GM18907 (cell line): Measurements from ENCODE around the gene CTNNA2.
"Not testable (repeated sequence)": the region's sequence is repeated elsewhere in the genome, so short reads cannot be mapped to it uniquely, and the experiment has no call there.

Experiments used
- ATAC-seq: cut with Tn5 transposase; IDR thresholded peaks from one replicate; pipeline ENCODE4 v1.9.1; 2021; ENCODE audit warnings: mild to moderate bottlenecking, moderate library complexity; ENCODE audit not compliant: unreplicated experiment

The CTNNA2 gene

DNA sequence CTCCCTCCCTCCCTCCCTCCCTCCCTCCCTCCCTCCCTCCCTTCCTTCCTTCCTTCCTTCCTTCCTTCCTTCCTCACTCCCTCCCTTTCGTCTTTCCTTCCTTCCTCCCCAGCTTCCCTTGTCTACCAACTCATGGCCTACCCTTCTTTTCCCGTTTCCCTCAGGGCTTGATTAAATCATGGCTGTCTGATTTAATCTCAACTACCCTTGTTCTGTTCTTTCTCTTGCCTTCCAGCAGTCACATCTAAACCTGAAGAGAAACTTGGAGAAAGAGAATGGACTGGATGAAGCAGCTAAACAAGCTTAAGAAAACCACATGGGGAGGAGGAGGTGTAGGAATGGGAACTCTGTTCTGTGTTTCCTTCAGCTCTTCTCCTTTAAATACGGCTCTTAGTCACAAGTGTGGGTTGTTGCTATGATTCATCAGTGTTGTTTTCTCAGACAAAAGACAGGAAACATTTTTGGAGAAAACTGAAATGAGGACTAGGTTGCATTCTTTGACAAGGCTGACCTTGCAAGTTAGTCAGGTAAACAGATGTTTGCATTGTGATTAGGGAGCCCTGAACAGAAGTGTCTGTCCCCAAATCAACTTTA lies 613.8 kb downstream of the CTNNA2 start:
- ATAC-seq = no peak

DNA sequence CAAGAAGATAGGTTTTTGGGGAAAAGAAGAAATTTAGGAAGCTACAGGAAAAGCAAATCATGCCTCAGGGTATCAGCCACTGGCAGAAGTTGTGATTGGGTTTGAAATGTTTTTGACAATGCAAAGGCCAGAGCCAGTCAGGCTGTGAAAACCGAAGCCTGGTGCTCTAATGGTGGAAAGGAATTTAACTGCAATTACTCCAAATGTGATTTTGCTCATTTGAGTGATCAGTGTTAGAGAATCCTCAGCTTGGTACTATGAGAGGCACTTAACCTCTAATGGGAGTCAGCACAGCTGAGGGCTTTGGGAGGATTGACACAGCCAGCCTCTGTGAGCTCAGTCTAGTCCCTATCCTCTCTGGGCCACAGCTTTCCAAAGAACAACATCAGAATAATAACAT lies 615.2 kb downstream of the CTNNA2 start:
- no peak for ATAC-seq

DNA sequence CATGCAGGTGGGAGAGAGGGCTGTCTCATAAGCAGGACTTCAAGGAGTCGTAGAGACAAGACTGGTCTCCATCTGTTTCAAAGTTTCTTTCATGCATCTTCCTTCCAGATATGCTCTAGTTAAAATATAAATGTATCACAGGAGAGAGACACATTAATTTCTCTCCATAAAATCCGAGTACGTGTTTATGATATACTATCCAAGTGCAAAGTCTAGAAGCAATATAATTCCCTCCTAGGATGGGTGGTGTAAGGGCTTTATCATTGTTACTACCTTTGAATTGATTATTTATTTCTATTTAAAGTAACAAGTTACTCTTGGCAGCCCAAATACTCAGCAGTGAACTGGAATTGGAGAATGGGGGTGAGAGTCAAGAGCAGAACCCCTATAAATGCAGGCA lies 619.4 kb downstream of the CTNNA2 start:
- ATAC-seq = no peak

GRCh38 chr2:80135001-80135400 lies 622.1 kb downstream of the CTNNA2 start:
- ATAC-seq = no peak

DNA sequence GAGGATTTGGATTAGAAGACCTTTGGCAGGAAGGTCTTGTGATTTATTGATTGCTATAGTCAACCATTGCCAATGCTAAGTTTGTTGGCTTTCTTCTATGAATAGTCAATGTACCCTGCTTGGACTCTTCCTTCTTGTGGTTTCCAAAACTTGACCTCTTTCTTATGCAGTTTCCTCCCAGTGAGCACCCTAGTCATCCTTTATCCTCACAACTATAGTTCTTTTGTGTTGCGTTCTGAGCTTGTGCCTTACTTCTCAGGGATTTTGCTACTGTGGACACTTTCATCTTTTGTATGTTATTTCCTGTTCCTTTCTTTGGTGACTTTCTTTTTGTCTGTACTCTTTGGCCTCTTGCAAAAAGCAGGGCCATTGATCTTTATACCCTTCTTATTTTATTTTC lies 623.5 kb downstream of the CTNNA2 start:
- ATAC-seq = no peak

DNA sequence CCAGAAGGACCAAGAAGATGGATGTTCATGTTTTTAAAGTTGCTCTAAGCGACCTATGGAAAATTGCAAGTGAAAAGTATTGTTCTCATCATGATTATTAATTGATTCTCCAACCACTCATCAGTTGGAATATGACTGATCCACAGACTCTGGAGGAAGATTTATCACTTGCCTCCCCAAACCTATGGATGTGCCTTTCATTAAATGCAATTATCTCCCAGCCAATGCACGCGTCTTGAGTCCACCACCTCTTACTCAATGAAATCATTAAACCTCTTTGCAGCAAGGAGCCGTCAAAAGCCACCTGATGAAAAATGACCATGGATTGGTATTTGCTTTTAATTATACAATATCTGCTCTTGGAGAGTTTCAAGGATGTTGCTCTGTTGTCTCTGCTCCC lies 626.1 kb downstream of the CTNNA2 start:
- ATAC-seq = no peak

- no peak for ATAC-seq
Observed at GRCh38 chr2:80141007-80141726, 628.3 kb downstream of the CTNNA2 start.

- ATAC-seq = no peak
Observed at GRCh38 chr2:80145499-80145898, 632.6 kb downstream of the CTNNA2 start.

GRCh38 chr2:80146757-80147156 lies 633.9 kb downstream of the CTNNA2 start:
- not testable (repeated sequence) for ATAC-seq

GRCh38 chr2:80147690-80148089 lies 634.8 kb downstream of the CTNNA2 start:
- no peak for ATAC-seq

DNA sequence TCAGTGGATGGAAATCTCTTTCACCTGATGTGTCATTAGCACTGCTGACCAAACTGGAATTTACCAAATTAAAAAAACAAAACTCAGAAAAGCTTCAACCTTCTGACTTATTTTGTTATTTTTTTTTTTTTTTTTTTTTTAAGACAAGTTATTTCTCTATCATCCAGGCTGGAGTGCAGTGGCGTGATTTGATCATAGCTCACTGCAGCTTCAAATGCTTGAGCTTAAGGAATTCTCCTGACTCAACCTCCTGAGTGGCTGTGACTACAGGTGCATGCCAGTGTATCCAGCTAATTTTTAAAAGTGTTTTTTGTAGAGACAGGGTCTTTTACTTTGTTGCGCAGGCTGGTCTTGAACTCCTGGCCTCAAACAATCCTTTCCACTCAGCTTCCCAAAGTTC lies 636.1 kb downstream of the CTNNA2 start:
- no peak for ATAC-seq

DNA sequence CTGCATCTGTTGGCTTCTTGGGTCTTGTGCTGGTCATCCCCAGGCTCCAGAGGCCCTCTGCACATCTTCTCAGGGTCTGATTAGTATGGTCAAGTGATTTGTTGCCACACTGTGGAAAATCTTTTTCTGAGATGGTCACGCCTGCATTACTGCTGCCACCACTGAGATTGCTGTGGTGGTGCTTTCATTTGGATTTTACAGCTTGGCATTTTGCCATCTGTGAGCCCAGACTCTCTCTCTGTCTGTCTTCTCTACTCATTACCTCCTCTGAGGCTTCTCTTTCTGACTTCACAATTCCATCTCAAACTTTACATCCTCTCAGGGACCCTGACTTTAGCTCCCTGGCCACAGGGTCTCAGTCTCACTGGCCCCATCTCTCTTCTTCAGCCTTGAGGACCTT lies 637.1 kb downstream of the CTNNA2 start:
- no peak for ATAC-seq

GRCh38 chr2:80151248-80151647 lies 638.4 kb downstream of the CTNNA2 start:
- ATAC-seq = no peak

DNA sequence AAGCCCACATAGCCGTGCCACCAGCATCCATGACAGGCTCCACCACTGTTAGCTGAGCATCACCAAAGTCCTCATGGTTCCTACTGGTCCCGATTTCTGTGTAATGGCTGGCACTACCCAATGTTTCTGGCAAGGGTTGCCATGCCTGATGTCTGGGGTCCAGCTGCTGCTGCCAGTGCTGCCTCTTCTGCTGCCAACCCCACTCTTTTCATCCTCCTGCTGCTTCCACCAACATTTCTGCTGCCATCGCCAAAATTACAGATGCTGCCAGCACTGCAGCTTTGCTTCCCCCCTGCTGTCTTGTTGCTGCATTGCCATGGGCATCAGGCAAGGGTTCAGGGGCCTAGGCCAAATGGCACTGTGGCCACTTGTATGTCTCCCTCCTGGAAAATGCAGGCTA lies 638.8 kb downstream of the CTNNA2 start:
- no peak for ATAC-seq

DNA sequence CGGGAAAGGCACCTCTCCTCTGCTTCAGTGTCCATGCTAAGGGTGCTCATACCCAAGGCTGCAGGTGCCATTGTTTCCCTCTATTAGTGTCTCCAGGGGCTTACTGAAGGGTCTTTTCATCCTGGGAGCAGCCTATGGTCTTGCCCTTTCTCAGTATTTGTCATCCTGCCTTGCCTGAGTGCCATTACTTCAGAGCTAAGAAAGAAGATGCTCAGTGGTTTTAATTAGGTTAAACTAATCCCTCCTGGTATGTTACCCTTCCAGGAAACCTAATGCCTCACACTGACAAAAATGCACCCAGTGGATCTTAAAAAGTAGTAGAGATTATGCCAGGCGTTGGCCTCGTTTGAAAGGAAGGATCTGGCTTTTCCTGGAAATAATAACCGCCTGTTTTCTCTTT lies 640.3 kb downstream of the CTNNA2 start:
- no peak for ATAC-seq

GRCh38 chr2:80153768-80154167 lies 640.9 kb downstream of the CTNNA2 start:
- ATAC-seq = no peak

DNA sequence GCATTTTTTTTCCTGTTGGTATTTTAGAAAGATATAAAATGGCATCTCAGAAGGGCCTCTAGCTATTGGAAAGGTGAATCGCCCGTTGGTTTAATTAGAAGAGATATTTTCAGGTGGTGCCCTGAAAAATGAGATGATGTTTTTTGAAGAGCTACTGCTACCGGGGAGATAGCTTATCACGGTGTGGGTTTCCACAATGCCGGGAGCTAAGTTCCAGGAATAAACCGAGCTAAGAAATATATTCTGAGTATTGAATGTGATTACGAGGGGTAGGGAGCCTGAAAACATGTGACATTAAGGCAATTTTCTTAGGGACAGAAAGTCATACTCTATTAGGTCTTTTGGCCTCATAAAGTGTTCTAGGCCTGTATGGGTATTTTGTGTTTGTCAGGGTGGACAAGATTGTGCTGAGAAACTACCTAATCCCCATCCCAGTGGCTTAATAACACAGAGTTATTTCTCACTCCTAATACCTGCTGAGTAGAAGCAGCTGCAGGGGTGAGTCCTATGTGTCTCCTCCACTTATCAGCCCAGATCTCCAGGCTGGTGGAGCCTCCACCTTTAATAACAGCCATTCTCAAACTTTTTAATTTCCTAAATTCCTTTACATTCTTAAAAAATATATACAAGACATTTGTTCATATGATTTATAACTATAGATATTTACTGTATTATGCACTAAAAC lies 641.5 kb downstream of the CTNNA2 start:
- no peak for ATAC-seq

GRCh38 chr2:80164375-80164774 lies 651.5 kb downstream of the CTNNA2 start:
- ATAC-seq = no peak

GRCh38 chr2:80166483-80167171 lies 653.8 kb downstream of the CTNNA2 start:
- ATAC-seq = no peak

DNA sequence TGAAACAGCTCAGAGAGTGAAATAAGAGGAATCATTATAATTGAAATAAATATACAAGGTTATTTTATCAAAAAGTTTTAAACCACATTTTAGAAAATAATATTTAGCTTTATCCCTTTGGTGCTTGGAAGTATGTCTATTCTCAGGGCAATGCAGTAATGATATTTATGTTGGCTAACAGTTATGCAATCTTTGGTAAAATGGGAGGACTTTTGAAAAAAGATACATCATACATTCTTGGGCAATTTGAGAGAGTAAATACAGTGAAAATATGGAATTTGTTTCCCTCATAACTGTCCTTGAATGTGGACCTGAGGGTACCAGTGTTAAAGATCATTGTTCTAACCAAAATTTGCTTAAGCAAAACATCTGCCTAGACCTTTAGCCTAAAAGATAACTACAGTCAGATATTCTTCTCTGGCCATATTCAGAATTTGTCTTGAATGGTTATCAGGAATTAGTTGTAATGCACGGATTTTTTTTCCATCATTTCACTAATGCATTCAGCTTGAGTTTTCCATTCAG lies 654.5 kb downstream of the CTNNA2 start:
- no peak for ATAC-seq

DNA sequence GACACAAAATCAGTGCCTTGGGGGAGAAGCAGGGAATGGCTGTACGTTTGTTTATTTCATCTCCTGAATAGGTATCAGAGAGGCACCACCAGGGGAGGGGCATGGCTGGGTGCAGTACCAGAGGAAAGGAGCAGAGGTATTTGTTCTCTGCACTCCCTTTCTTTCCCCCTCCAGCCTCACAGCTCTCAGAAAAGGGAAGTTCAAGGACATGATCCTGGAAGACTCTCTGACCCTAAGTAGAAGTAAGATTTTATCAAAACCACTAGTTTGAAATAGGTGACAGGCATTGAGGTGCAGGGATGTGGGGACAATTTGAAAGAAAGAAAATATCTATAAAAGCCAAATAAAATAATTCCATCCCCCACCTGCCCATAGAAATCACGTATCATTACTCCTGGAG lies 655.2 kb downstream of the CTNNA2 start:
- ATAC-seq = no peak
